ENCODE results near the gene SYF2.
A peak's percentile ranks its signal among the peaks of the same experiment; 100 is the strongest.

Gene SYF2

DNA sequence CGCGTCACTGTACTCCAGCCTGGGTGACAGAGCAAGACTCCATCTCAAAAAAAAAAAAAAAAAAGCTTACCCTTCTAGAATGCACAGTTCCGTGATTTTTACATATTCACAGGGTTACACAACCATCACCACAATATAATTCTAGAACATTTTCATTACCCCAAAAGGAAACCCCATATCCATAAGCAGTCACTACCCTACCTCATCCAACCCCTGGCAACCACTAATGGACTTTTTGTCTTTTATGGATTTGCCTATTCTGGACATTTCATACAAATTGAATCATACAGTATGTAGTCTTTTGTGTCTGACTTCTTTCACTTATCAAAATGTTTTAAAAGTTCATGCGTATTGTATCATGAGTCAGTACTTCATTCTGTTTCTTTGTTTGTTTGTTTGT lies 22.8 kb downstream of the SYF2 start:
- no peak overlapping the region for H3K4me3 ChIP-seq (replicated peaks; ENCODE audit: low read depth, low read length)
- DNase-seq (ENCODE audit: extremely low read depth, low read depth): no peak
- TF ChIP-seq, protein P1, sequence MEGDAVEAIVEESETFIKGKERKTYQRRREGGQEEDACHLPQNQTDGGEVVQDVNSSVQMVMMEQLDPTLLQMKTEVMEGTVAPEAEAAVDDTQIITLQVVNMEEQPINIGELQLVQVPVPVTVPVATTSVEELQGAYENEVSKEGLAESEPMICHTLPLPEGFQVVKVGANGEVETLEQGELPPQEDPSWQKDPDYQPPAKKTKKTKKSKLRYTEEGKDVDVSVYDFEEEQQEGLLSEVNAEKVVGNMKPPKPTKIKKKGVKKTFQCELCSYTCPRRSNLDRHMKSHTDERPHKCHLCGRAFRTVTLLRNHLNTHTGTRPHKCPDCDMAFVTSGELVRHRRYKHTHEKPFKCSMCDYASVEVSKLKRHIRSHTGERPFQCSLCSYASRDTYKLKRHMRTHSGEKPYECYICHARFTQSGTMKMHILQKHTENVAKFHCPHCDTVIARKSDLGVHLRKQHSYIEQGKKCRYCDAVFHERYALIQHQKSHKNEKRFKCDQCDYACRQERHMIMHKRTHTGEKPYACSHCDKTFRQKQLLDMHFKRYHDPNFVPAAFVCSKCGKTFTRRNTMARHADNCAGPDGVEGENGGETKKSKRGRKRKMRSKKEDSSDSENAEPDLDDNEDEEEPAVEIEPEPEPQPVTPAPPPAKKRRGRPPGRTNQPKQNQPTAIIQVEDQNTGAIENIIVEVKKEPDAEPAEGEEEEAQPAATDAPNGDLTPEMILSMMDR (IDR thresholded peaks at IDR 0.05; ENCODE audit: low read depth, low read length, missing control alignments): no peak

DNA sequence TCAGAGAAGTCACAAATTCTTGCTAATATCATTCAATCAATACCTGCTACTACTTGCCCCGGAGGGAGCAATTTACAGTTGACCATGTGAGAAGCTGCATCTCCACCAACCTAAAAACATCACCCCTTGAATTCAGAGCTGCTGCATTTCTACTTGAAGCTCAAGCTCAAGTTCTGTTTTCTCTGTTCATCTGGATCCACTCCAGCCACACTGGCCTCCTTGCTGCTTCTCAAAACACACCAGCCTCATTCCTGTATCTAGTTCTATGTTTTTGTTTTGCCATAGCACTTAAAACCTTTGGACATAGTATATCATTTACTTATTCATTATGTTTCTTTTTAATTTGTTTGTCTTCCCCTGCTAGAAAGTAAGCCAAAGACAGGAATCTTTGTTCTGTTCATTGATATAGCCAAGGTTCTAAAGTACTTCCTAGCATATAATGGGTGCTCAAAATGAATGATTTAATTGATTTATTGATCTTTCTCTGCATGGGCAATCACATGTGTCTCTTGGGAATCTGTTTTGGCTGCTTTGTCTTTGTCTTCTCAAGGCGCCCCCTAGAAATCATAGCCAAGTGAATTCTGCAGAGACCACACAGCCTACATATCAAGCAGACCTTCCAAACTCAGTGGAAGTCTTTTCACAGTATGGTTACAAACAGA lies 23.6 kb downstream of the SYF2 start:
- TF ChIP-seq, protein P1 (IDR thresholded peaks at IDR 0.05; ENCODE audit: low read depth, low read length, missing control alignments): no peak
- DNase-seq (ENCODE audit: extremely low read depth, low read depth): no peak
- H3K4me3 ChIP-seq (replicated peaks; ENCODE audit: low read depth, low read length): no peak overlapping the region

DNA sequence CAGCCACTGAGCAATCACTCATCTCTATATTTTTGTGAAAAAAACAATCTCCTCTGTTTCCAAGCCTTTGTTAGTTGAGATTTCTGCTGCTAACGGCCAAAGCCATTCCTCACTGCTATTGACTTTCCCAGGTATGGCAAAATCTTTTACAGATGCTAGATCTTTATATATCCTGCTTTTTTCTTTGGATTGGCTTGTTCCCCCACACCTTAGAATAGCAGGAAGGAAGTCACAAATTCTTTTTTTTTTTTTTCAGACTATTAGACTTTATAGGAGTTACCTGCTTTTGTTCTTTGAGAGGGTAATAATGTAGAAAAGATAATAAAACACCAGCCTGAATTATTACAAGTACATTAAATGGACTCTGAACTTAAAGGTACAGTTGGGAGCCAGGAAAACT lies 24.2 kb downstream of the SYF2 start:
- TF ChIP-seq, protein P1 (IDR thresholded peaks at IDR 0.05; ENCODE audit: low read depth, low read length, missing control alignments): no peak
- DNase-seq (ENCODE audit: extremely low read depth, low read depth): no peak

DNA sequence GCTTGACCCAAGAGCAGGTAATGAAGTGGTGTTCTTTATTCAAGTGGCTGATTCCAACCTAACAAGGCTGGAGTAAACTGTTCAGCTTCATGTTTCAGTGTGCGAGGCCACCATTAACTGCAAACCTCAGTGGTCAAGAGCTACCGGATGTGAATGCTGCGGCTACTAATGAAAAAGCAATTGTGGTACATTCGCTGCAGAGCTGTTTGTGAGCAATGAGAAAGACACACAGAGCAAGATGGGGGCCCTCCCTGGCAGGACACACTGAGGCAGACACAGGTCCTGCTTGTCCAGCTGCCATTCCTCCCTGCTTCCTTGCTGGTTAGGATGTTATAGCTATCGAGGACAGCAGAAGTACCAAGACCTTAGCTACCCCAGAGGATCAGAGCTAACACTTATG lies 26.1 kb downstream of the SYF2 start:
- no peak overlapping the region for H3K4me3 ChIP-seq (replicated peaks; ENCODE audit: low read depth, low read length)
- no peak for DNase-seq (ENCODE audit: extremely low read depth, low read depth)
- TF ChIP-seq, protein P1 (IDR thresholded peaks at IDR 0.05; ENCODE audit: low read depth, low read length, missing control alignments): no peak

More for the DNA sequence above, 24.2 kb downstream of the SYF2 start:
- no peak overlapping the region for H3K4me3 ChIP-seq (replicated peaks; ENCODE audit: low read depth, low read length)

DNA sequence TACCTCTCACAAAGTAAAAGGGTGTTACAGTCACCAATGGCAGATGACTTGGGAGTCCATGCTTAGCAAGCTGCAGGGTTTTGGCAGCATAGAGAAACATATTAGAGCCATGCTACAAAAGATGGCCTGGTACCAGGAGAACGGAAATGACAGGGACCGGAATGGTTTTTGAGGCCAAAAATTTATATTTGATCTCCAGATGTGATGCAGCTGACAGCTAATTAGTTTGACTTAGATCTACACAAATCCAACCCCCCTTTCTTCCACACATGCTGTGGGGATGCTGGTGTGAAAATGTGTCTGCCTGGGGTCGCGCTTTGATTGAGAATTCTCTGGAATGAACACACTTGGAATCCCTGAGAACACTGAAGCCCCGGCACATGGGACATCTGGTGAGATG lies 26.5 kb downstream of the SYF2 start:
- H3K4me3 ChIP-seq (replicated peaks; ENCODE audit: low read depth, low read length): no peak overlapping the region
- no peak for DNase-seq (ENCODE audit: extremely low read depth, low read depth)
- TF ChIP-seq, protein P1 (IDR thresholded peaks at IDR 0.05; ENCODE audit: low read depth, low read length, missing control alignments): no peak

DNA sequence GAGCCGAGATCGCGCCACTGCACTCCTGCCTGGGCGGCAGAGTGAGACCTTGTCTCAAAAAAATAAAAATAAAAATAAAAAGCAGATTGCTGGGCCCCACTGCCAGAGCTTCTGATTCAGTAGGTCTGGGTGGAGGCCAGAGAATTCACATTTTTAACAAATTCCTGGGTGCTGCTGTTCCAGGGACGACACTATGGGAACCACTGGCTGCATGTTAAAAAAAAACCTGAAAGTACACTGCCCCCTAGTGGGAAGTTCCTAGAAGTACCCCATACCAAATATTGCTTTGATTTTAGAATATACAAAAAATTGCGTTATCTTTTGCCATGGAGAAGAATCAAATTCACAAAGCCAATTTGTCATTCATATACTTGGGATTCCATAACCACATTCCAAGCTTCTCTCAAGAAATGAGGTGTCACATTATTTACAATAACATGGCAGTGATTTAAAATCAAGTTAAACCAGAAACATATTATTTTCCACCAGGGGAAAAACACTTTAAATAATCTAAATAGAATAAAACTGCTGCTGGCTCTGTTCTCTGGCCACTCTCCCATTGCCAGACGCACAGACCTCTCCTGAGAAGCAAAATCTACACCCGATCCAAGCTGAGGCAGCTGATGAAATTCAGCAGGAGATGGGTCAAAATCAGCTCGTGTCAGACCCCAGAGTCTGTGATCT lies 27.4 kb downstream of the SYF2 start:
- TF ChIP-seq, protein P1 (IDR thresholded peaks at IDR 0.05; ENCODE audit: low read depth, low read length, missing control alignments): peak; percentile 61
- no peak overlapping the region for H3K4me3 ChIP-seq (replicated peaks; ENCODE audit: low read depth, low read length)
- DNase-seq (ENCODE audit: extremely low read depth, low read depth): peak; percentile 27

Measured in HFF-Myc (cell line).